Activated CD4-positive, alpha-beta T cell treated with anti-CD3 and anti-CD28 coated beads for 36 hours (primary cell): ENCODE results near the gene NRAS. TPM values are rescaled to one million over a fixed set of nuclear protein-coding genes. Genes with fewer than 3 reads are reported as not detected.
A peak's percentile ranks its signal among the peaks of the same experiment; 100 is the strongest.

ENCODE experiments used
- ATAC-seq: fragments of 200-7000 bp; cut with Tn5 transposase; one replicate; pipeline ENCODE4 v1.10.0; 2021; ENCODE audit warnings: mild to moderate bottlenecking, moderate library complexity
- CTCF ChIA-PET: fragments of 350-600 bp; sonication (Branson Sonifier 250); formaldehyde crosslinking; loops from one replicate; lab custom pipeline; 2021; ENCODE audit warnings: antibody characterized with exemption; lab: Charles Lee
- POLR2A ChIA-PET: fragments of 350-600 bp; sonication (Branson Sonifier 250); formaldehyde crosslinking; loops from one replicate; lab custom pipeline; 2021; ENCODE audit warnings: antibody characterized with exemption, inconsistent platforms; lab: Charles Lee
- DNase-seq: peaks from one replicate; pipeline ENCODE4 v3.0.0-alpha.2; 2020
- H3K27ac Mint-ChIP-seq: one replicate; pipeline ENCODE4 v1.8.0; 2021; ENCODE audit warnings: mixed read lengths
- H3K27me3 Mint-ChIP-seq: one replicate; pipeline ENCODE4 v1.8.0; 2021; ENCODE audit warnings: mixed read lengths
- H3K36me3 Mint-ChIP-seq: one replicate; pipeline ENCODE4 v1.8.0; 2021; ENCODE audit warnings: low read depth, mixed read lengths
- H3K4me1 Mint-ChIP-seq: one replicate; pipeline ENCODE4 v1.8.0; 2021; ENCODE audit warnings: mixed read lengths
- H3K4me3 Mint-ChIP-seq: one replicate; pipeline ENCODE4 v1.8.0; 2021; ENCODE audit warnings: mild to moderate bottlenecking, moderate library complexity, mixed read lengths
- H3K9me3 Mint-ChIP-seq: one replicate; pipeline ENCODE4 v1.8.0; 2021; ENCODE audit warnings: low read depth, mixed read lengths
- intact Hi-C, 2 experiments: fragments of 100-400 bp; cut with DNase I in 1 of 2; cut with micrococcal nuclease in 1 of 2; formaldehyde crosslinking; loops; one replicate each; pipeline versions ENCODE4 v1.14.2 to v1.15.1; 2022 to 2024; cut with DNase I, micrococcal nuclease
- total RNA-seq, 2 experiments: library from RNA; stranded (reverse); gene quantifications; one replicate each; pipeline ENCODE4 v1.2.3, GENCODE V29; 2021

Gene NRAS
- total RNA-seq, 2 experiments from 2014 or later = 53.0 to 55.0 TPM

GRCh38 chr1:114677691-114678090 is 38.9 kb downstream of the NRAS start:
- CTCF ChIA-PET = no interaction called here
- H3K4me1 Mint-ChIP-seq = no peaks in the 10 kb centered on the region
- POLR2A ChIA-PET = no interaction called here
- no peaks in the 10 kb centered on the region for H3K9me3 Mint-ChIP-seq
- H3K27ac Mint-ChIP-seq = no peak overlapping the region
- DNase-seq (no peak), ATAC-seq (no peak)
- peaks cover 19% of the 10 kb centered on the region for H3K27me3 Mint-ChIP-seq
- H3K4me3 Mint-ChIP-seq = no peak overlapping the region
- no peaks in the 10 kb centered on the region for H3K36me3 Mint-ChIP-seq
- intact Hi-C loops = no loop called here

DNA sequence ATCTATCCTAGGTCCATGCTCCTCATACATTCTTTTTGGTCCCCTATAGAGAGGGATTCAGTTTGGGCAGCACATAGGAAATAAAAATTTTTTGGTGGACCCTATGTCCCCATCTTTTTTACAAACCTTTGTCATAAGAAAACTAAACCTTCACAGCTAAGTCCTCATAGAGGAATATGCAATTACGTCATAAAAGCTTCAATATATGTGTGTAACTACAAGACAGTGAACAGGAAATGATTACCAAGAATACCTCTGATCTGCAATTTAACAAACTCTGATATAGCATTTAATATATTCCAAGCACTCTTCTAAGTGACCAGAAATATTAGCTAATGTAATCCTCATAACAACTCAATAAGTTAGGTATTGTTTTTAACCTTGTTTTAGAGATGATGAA is 40.5 kb downstream of the NRAS start:
- no peak overlapping the region for H3K4me3 Mint-ChIP-seq
- CTCF ChIA-PET = interaction anchor here (0.7 to 0.8 kb wide), 3 partner anchors 14 to 635 kb away, joined by 3 read pairs; no protein-coding TSS in a partner anchor
- no peaks in the 10 kb centered on the region for H3K9me3 Mint-ChIP-seq
- intact Hi-C loops = no loop called here
- DNase-seq (no peak), ATAC-seq (no peak)
- no peak overlapping the region for H3K27ac Mint-ChIP-seq
- POLR2A ChIA-PET = no interaction called here
- peaks cover 20% of the 10 kb centered on the region for H3K27me3 Mint-ChIP-seq
- no peaks in the 10 kb centered on the region for H3K4me1 Mint-ChIP-seq
- H3K36me3 Mint-ChIP-seq = no peaks in the 10 kb centered on the region

GRCh38 chr1:114671939-114672275 is 44.7 kb downstream of the NRAS start:
- CTCF ChIA-PET = interaction anchor here (0.6 to 1.0 kb wide), 2 partner anchors 11 to 929 kb away, joined by 3 to 4 read pairs; no protein-coding TSS in a partner anchor
- Mint-ChIP-seq H3K4me1 (peaks cover 11% of the 10 kb centered on the region), H3K27me3 (peaks cover 17% of the 10 kb centered on the region), H3K9me3 (no peaks in the 10 kb centered on the region), H3K27ac (no peak overlapping the region), H3K4me3 (no peak overlapping the region), H3K36me3 (no peaks in the 10 kb centered on the region)
- POLR2A ChIA-PET = interaction anchor here (0.6 kb wide), 1 partner anchor 1812 kb away, joined by 5 read pairs; no protein-coding TSS in a partner anchor
- intact Hi-C loops = loop anchor here (1.0 to 5.0 kb wide), 2 partner anchors 160 to 695 kb away; partner anchors contain the start of gene TRIM33 (in 1 of the 2)
- DNase-seq (no peak), ATAC-seq (no peak)

- ChIA-PET POLR2A (interaction anchor here (0.6 kb wide), 1 partner anchor 1813 kb away, joined by 5 read pairs; no protein-coding TSS in a partner anchor), CTCF (interaction anchor here (0.6 kb wide), 1 partner anchor 928 kb away, joined by 3 read pairs; no protein-coding TSS in a partner anchor)
- Mint-ChIP-seq H3K4me1 (peaks cover 11% of the 10 kb centered on the region), H3K27me3 (peaks cover 15% of the 10 kb centered on the region), H3K36me3 (no peaks in the 10 kb centered on the region), H3K4me3 (no peak overlapping the region), H3K27ac (no peak overlapping the region), H3K9me3 (no peaks in the 10 kb centered on the region)
- no peak for DNase-seq
- intact Hi-C loops = loop anchor here (1.0 to 5.0 kb wide), 2 partner anchors 159 to 694 kb away; partner anchors contain the start of gene TRIM33 (in 1 of the 2)
- ATAC-seq = no peak
Measured at GRCh38 chr1:114671011-114671938, 45.3 kb downstream of the NRAS start.

- Mint-ChIP-seq H3K36me3 (no peaks in the 10 kb centered on the region), H3K27ac (peak overlapping the region; percentile 63), H3K27me3 (peaks cover 15% of the 10 kb centered on the region), H3K4me1 (peaks cover 11% of the 10 kb centered on the region), H3K4me3 (peak overlapping the region; percentile 84), H3K9me3 (no peaks in the 10 kb centered on the region)
- ATAC-seq (peak; percentile 97), DNase-seq (peak; percentile 93)
- ChIA-PET CTCF (interaction anchor here (1.1 to 1.6 kb wide), 2 partner anchors 10 kb away, joined by 4 to 7 read pairs; no protein-coding TSS in a partner anchor), POLR2A (interaction anchor here (0.8 kb wide), 1 partner anchor 23 kb away, joined by 4 read pairs; no protein-coding TSS in a partner anchor)
- intact Hi-C loops = loop anchor here (1.0 to 5.0 kb wide), 8 partner anchors 46 to 693 kb away; partner anchors contain the start of genes BCAS2 (in 2 of the 2), TRIM33 (in 2 of the 2), CSDE1 (in 1 of the 2) and NRAS (in 1 of the 2)
Measured at GRCh38 chr1:114670083-114671010, 46.2 kb downstream of the NRAS start.

GRCh38 chr1:114669562-114670082 is 46.9 kb downstream of the NRAS start, which contains the start of gene DENND2C:
Gene DENND2C (minus strand): TSS chr1:114670049. CDS start chr1:114625984, 44,065 bp downstream.
- Mint-ChIP-seq H3K27ac (peak within 1 kb of the TSS; percentile 63), H3K4me1 (peaks cover 11% of the 10 kb centered on the region), H3K27me3 (peaks cover 15% of the 10 kb centered on the region), H3K9me3 (no peaks in the 10 kb centered on the region), H3K4me3 (peak within 1 kb of the TSS; percentile 84), H3K36me3 (no peaks in the 10 kb centered on the region)
- POLR2A ChIA-PET = interaction anchor here (0.7 to 0.8 kb wide), 2 partner anchors 23 to 120 kb away, joined by 3 to 4 read pairs; no protein-coding TSS in a partner anchor
- intact Hi-C loops = loop anchor here (1.0 to 5.0 kb wide), 8 partner anchors 47 to 323 kb away; partner anchors contain the start of genes BCAS2 (in 2 of the 2), NRAS (in 2 of the 2), TRIM33 (in 2 of the 2) and CSDE1 (in 1 of the 2)
- CTCF ChIA-PET = interaction anchor here (1.1 to 1.6 kb wide), 2 partner anchors 9 to 11 kb away, joined by 4 to 7 read pairs; no protein-coding TSS in a partner anchor
- ATAC-seq (peak; percentile 74), DNase-seq (no peak)

- Mint-ChIP-seq H3K36me3 (no peaks in the 10 kb centered on the region), H3K27ac (no peak overlapping the region), H3K9me3 (no peaks in the 10 kb centered on the region), H3K27me3 (peaks cover 15% of the 10 kb centered on the region), H3K4me3 (peak overlapping the region; percentile 84), H3K4me1 (peaks cover 11% of the 10 kb centered on the region)
- CTCF ChIA-PET = interaction anchor here (1.1 to 1.6 kb wide), 2 partner anchors 8 to 12 kb away, joined by 4 to 7 read pairs; no protein-coding TSS in a partner anchor
- POLR2A ChIA-PET = interaction anchor here (0.7 to 0.8 kb wide), 2 partner anchors 24 to 120 kb away, joined by 3 to 4 read pairs; no protein-coding TSS in a partner anchor
- ATAC-seq (no peak), DNase-seq (no peak)
- intact Hi-C loops = loop anchor here in 1 of 2 experiments (2.0 kb wide), 1 partner anchor 48 kb away; the partner anchor contains the start of gene NRAS
Measured at GRCh38 chr1:114668784-114669561, 47.6 kb downstream of the NRAS start.

DNA sequence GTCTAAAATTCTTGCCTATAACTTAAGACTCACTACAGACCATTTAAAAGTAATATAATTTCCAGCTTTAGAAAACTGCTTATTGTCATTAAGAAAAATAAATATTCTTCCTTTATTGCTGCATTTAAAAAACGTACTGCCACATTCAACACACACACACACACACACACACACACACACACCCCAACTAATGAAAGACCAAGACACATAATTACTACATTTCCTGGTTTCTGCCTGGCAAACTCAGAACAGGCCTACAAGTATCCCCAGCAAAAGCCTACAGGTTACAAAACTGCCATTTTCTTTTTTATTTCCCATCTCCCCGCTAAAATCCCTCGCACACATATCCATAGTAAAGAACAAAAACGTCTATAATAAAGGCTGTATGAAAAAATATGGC is 48.2 kb downstream of the NRAS start:
- Mint-ChIP-seq H3K27me3 (peaks cover 15% of the 10 kb centered on the region), H3K36me3 (no peaks in the 10 kb centered on the region), H3K27ac (no peak overlapping the region), H3K4me1 (peaks cover 11% of the 10 kb centered on the region), H3K9me3 (no peaks in the 10 kb centered on the region), H3K4me3 (no peak overlapping the region)
- intact Hi-C loops = loop anchor here in 1 of 2 experiments (2.0 kb wide), 1 partner anchor 48 kb away; the partner anchor contains the start of gene NRAS
- no peak for DNase-seq
- ChIA-PET CTCF (no interaction called here), POLR2A (no interaction called here)
- no peak for ATAC-seq

GRCh38 chr1:114666954-114667353 is 49.6 kb downstream of the NRAS start:
- CTCF ChIA-PET = interaction anchor here (1.4 kb wide), 1 partner anchor 320 kb away, joined by 3 read pairs; no protein-coding TSS in a partner anchor
- no peak for ATAC-seq

More at GRCh38 chr1:114666954-114667353, 49.6 kb downstream of the NRAS start:
- Mint-ChIP-seq H3K9me3 (no peaks in the 10 kb centered on the region), H3K4me3 (no peak overlapping the region), H3K27ac (no peak overlapping the region), H3K27me3 (peaks cover 17% of the 10 kb centered on the region), H3K36me3 (no peaks in the 10 kb centered on the region), H3K4me1 (peaks cover 11% of the 10 kb centered on the region)
- POLR2A ChIA-PET = no interaction called here
- DNase-seq = no peak
- intact Hi-C loops = no loop called here
